Measurements from ENCODE around the gene TP53BP1.

GRCh38 chr15:43488790-43489189, 4.2 kb downstream of the TP53BP1 start:
- TF ChIP-seq CTCF (IDR thresholded peaks at IDR 0.05) (no peak), POLR2A (IDR thresholded peaks at IDR 0.05) (no peak)

All from heart left ventricle (tissue), 13 donors.